Motor neuron (in vitro differentiated cells): ENCODE data around the gene GNAI1. TPM values are rescaled to one million over a fixed set of nuclear protein-coding genes. Genes with fewer than 3 reads are reported as not detected.

Experiments
- ATAC-seq, 8 experiments: fragments of 200-7000 bp; cut with Tn5 transposase; replicated peaks in 6 of 8; 2 replicates each; pipeline ENCODE4 v1.8.0; 2021; ENCODE audit warnings: mild to moderate bottlenecking in 8 of 8, moderate library complexity in 8 of 8
- H3K27ac ChIP-seq, 2 donors: fragments of 250-450 bp; sonication (Bioruptor Pico); 2 replicates each; pipeline ENCODE4 v1.9.0; 2021; ENCODE audit warnings: antibody characterized with exemption in 2 of 2, mild to moderate bottlenecking in 2 of 2, moderate library complexity in 1 of 2
- H3K4me1 ChIP-seq, 2 donors: fragments of 250-450 bp; sonication (Bioruptor Pico); replicated peaks in 1 of 2; 2 replicates each; pipeline ENCODE4 v1.6.1; 2021; ENCODE audit warnings: antibody characterized with exemption in 2 of 2, mild to moderate bottlenecking in 2 of 2, moderate library complexity in 1 of 2
- H3K4me3 ChIP-seq, 5 donors: fragments of 250-450 bp; sonication (Bioruptor Pico); 2 replicates each; pipeline ENCODE4 v1.9.0; 2021; ENCODE audit warnings: antibody characterized with exemption in 5 of 5, mild to moderate bottlenecking in 5 of 5, moderate library complexity in 4 of 5
- WGBS, 10 experiments: fragments of 450-650 bp; shearing (Covaris generic); methylation state at CpG; one replicate each; pipeline ENCODE4 v1.0.0; 2022; 5-methylcytosine and 5-hydroxymethylcytosine counted together
- in situ Hi-C, 9 experiments: fragments of 400-800 bp; cut with MboI; loops; one replicate each; pipeline ENCODE4 v1.15.0; 2021; ENCODE audit warnings: low sequenced_read_pairs in 9 of 9, low pct_unique_long_range_greater_than_20kb in 2 of 9; ENCODE audit not compliant: unreplicated experiment in 9 of 9
- total RNA-seq, 8 experiments: library from RNA; unstranded; fragments of 300-600 nt; gene quantifications; 2 replicates each; pipeline versions ENCODE4 v1.2.3 to v1.2.4, GENCODE V29; 2022

The GNAI1 gene
- total RNA-seq, 8 experiments from 2014 or later = 29.8 to 89.5 (median 33.4) TPM

DNA sequence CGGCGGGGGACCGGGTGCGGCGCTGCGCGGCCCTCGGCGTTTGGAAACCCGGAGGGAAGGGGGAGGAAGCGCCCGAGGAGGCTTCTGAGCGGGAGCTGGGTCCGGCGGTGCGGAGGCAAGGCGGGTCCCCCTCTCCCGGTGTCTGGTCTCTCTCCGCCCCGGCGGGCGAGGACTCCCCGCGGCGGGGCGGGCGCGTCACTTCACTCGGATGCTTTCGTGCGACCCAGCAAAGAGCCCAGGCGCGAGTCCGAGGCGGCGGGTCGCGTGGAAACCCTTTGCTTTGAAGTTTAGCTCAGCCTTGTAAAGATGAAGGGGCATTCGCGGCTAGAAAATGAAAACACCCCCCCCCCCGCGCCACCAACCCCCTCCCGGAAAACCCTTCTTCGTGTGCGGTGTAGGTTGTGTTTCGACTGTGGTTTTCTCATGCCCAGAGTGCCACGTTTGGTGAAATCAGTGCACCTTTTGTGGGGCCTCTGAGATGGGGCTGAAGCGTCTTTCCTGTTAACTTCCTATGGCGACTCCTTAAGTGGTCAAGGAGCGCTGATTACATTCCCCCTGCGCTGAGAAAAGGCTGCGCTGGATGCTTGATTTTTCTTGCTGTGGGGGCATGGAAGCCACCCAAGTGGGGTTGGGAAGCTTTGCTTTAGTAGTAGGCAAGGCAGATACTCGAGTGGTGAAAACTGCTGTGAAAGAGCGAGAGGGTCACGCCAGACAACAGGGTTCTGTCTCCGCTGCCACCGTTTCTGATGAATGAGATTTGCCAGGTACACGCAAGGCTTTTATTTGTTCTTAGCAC lies 876 bp downstream of the GNAI1 start:
- peak overlapping the region; percentile 71 to 98 (median 87) for H3K4me3 ChIP-seq
- WGBS, 10 experiments = 0 to 2% (median 0%) methylated on average over 1 to 9 of the region's 58 CpGs; no CpG with 5 or more reads in 2 of the 10 experiments
- peaks cover 11 to 14% of the 10 kb centered on the region in 2 donors for H3K4me1 ChIP-seq
- peak; percentile 27 to 47 (median 42) for ATAC-seq
- in situ Hi-C loops = loop anchor here in 3 of 9 experiments (25.0 kb wide), 1 partner anchor 252 kb away; no protein-coding TSS in a partner anchor
- peak overlapping the region; percentile 69 to 80 for H3K27ac ChIP-seq

DNA sequence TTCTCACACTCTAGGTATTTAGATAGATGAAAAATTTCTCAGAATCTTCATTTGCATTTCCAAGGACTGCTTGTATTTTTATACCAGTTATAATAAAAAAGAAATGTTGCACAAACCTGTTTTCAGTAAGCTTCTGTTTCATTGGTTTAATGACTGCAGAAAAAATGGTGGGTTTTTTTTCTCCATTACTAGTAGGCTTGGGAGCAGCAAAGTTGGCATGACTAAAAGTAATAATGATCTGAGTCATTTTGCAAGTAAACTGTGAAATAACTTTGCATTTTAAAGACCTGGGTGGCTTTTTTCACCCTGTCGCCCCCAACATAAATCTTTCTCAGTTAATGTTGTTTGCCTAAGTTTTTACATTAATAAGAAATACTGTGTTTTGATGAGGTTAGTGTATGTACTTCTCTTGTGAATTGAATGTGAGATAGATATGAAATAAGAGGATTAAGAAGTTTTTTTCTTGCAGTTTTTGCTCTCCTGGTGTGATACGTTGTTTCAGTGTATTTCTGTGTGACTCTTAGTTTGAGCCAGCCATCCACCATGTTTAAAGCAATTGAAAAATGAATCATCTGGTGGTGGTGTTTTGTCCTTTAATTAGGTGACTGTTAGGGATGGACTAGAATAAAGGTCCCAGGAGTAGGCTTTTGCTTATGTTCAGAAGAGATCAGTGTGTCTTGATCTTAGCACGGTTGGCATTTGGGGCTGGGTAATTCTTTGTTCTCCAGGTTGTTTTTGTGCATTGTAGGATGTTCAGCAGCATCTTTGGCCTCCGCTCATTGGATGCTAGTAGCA lies 1.8 kb downstream of the GNAI1 start:
- in situ Hi-C loops = loop anchor here in 3 of 9 experiments (25.0 kb wide), 1 partner anchor 251 kb away; no protein-coding TSS in a partner anchor
- H3K27ac ChIP-seq = no peak overlapping the region
- peaks cover 11 to 14% of the 10 kb centered on the region in 2 donors for H3K4me1 ChIP-seq

DNA sequence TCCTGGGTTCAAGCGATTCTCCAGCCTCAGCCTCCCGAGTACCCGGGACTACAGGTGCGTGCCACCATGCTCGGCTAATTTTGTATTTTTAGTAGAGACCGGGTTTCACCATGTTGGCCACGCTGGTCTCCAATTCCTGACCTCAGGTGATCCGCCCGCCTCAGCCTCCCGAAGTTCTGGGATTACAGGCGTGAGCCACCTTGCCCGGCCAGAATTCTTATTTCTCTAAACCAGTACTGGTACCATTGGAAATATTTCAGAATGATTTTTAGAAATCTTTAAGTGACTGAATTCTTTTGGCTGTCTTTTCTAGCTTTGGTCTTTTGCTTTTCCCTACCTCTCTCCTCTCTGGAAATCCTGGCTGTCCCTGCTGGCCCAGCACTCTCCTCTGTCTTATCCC lies 2.8 kb downstream of the GNAI1 start:
- Histone ChIP-seq H3K4me3 (peak overlapping the region in 1 of 5 donors; percentile 85), H3K4me1 (peaks cover 11 to 14% of the 10 kb centered on the region in 2 donors), H3K27ac (no peak overlapping the region)
- in situ Hi-C loops = loop anchor here in 3 of 9 experiments (25.0 kb wide), 1 partner anchor 250 kb away; no protein-coding TSS in a partner anchor
- 89 to 100% (median 97%) methylated on average over 1 to 12 of the region's 12 CpGs; no CpG with 5 or more reads in 2 of the 10 experiments for WGBS, 10 experiments
- ATAC-seq = no peak

More for the DNA sequence above, 1.8 kb downstream of the GNAI1 start:
- 0 to 47% (median 11%) methylated on average over 1 to 4 of the region's 4 CpGs for WGBS, 10 experiments
- H3K4me3 ChIP-seq = peak overlapping the region; percentile 71 to 98 (median 87)
- ATAC-seq = no peak

DNA sequence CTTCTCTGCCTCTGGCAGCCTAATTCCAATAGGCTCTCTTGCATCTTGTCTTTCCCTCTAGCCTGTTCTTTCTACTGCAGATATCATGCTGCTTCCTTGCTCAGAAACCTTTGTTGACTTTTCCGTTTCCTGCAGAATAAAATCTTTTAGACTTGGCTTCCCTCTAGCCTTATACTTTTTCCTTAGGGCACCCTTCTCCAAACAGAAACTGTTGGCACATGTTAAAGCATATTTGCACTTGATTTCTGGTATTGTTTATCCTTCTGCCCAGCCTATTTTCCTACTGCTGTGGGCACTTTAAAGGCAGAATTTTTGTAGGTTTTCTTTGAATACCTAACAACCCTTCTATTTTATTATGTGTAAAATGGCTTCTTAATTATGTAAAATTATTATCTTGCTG lies 4.6 kb downstream of the GNAI1 start:
- ATAC-seq = peak in 1 of 8 experiments; percentile 2
- Histone ChIP-seq H3K4me3 (no peak overlapping the region), H3K4me1 (peaks cover 18% of the 10 kb centered on the region in 2 donors), H3K27ac (no peak overlapping the region)
- in situ Hi-C loops = loop anchor here in 3 of 9 experiments (25.0 kb wide), 1 partner anchor 248 kb away; no protein-coding TSS in a partner anchor
- WGBS, 10 experiments = 0 to 100% (median 60%) methylated on average over 1 of the region's 1 CpG; no CpG with 5 or more reads in 1 of the 10 experiments

DNA sequence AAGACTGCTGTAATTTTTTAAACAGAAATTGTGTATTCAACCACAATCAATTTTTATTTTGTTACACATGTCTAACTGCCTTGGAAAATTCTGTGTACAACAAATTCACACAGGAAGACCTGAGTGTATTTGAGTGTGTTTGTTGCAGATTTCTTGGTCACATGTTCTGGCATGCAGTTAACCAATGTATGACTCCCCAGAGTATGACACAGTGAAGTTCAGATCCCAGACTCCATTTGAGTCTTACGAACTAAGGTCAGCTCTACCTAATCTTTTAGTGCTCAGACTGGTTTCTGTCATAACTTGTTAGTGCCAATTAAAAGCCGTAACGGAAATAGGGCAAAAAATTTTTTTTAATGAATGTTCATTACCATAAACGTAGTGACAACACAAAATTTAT lies 5.8 kb downstream of the GNAI1 start:
- in situ Hi-C loops = loop anchor here in 3 of 9 experiments (25.0 kb wide), 1 partner anchor 247 kb away; no protein-coding TSS in a partner anchor
- 89 to 100% (median 100%) methylated on average over 1 to 4 of the region's 4 CpGs; no CpG with 5 or more reads in 1 of the 10 experiments for WGBS, 10 experiments
- no peak for ATAC-seq
- Histone ChIP-seq H3K27ac (no peak overlapping the region), H3K4me3 (no peak overlapping the region), H3K4me1 (peaks cover 18 to 20% of the 10 kb centered on the region in 2 donors)

GRCh38 chr7:80141376-80141775 lies 6.7 kb downstream of the GNAI1 start:
- Histone ChIP-seq H3K4me1 (peaks cover 23 to 29% of the 10 kb centered on the region in 2 donors), H3K27ac (no peak overlapping the region), H3K4me3 (no peak overlapping the region)
- in situ Hi-C loops = loop anchor here in 3 of 9 experiments (25.0 kb wide), 1 partner anchor 246 kb away; no protein-coding TSS in a partner anchor
- WGBS, 10 experiments = 80 to 100% (median 100%) methylated on average over 1 to 2 of the region's 2 CpGs; no CpG with 5 or more reads in 1 of the 10 experiments
- ATAC-seq = peak in 1 of 8 experiments; percentile 16

GRCh38 chr7:80142853-80143580 lies 8.4 kb downstream of the GNAI1 start:
- in situ Hi-C loops = loop anchor here in 3 of 9 experiments (25.0 kb wide), 1 partner anchor 244 kb away; no protein-coding TSS in a partner anchor
- H3K4me1 ChIP-seq = peaks cover 25 to 28% of the 10 kb centered on the region in 2 donors
- no peak overlapping the region for H3K4me3 ChIP-seq
- ATAC-seq = no peak
- H3K27ac ChIP-seq = no peak overlapping the region
- 88 to 100% (median 100%) methylated on average over 1 of the region's 1 CpG; no CpG with 5 or more reads in 4 of the 10 experiments for WGBS, 10 experiments

DNA sequence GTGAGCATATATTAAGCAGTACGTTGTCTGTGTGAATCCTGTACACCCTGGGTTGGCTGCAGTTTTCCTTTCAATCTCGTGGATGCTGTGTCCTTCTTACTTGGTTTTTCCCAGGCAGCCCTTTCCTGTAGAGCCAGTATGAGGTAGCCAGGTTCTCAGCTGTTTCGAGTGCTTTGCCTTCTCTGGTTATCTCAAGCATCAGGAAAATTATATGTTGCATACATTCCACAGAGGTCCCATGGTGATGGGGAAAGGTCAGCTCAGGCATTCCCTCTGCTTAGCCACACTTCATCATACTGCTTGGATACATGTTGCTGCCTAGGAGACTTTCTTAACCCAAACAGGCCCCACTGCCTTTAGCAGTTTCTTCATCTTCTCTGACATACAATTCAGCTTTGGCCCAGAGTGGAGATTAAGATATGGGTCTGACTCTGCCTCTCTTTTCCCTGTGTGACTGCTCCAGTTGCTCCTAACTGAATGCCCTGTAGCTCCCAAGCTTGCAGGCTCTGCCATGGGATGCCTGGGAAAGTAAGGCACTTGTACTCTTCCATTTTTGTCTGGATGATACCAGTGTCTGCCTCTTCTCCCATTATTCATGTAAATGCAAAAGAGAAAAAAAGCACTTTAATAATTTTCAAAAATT lies 11.3 kb downstream of the GNAI1 start:
- in situ Hi-C loops = loop anchor here in 3 of 9 experiments (25.0 kb wide), 1 partner anchor 241 kb away; no protein-coding TSS in a partner anchor
- WGBS, 10 experiments = 0 to 72% (median 36%) methylated on average over 1 to 3 of the region's 3 CpGs
- ATAC-seq = peak; percentile 39 to 95 (median 78)
- Histone ChIP-seq H3K4me3 (no peak overlapping the region), H3K4me1 (peaks cover 17 to 25% of the 10 kb centered on the region in 2 donors), H3K27ac (peak overlapping the region in 1 of 2 donors; percentile 22)

GRCh38 chr7:80146545-80147182 lies 12.0 kb downstream of the GNAI1 start:
- no peak overlapping the region for H3K27ac ChIP-seq
- in situ Hi-C loops = loop anchor here in 3 of 9 experiments (25.0 kb wide), 1 partner anchor 241 kb away; no protein-coding TSS in a partner anchor
- 0 to 95% (median 70%) methylated on average over 2 to 4 of the region's 4 CpGs; no CpG with 5 or more reads in 1 of the 10 experiments for WGBS, 10 experiments
- peak in 1 of 8 experiments; percentile 4 for ATAC-seq
- H3K4me1 ChIP-seq = peaks cover 17 to 30% of the 10 kb centered on the region in 2 donors
- no peak overlapping the region for H3K4me3 ChIP-seq

DNA sequence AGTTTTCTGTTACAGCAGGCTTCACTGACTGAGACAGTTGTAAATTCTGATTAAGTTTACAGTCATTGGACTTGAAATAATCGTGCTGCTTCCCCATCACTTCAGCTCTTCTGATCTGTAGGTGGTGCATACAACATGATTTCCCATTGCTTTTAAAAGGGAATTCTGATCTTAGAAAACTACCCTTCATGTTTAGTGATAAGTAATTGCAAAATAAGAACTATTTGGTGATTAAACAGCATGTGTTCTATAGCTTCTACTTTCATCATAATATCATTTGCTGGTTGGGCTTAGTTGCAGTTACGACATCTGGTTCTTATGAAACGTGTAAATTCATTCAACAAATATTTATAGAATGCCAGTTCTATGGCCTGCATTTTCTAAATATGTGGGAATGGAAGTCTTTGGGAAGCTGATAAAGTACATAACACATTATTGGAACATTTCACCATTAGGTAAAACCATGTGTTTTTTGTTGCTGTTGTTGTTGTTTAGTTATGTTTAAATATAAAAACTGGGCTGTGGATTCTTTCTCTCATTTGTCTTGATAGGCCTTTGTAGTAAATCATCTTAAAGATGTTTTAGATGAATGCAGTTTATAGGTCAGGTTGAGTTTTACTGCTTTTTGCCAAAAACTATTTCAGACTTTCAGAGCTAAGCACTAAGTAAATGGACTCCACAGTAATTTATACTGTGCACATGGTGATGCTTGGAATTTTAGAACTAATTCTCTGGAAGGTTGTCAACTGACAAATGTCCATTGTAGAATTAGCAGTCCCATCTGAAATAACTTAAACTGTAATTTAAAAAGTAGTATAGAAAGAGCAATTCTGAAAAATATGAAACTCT lies 13.1 kb downstream of the GNAI1 start:
- in situ Hi-C loops = loop anchor here in 3 of 9 experiments (25.0 kb wide), 1 partner anchor 240 kb away; no protein-coding TSS in a partner anchor
- Histone ChIP-seq H3K4me1 (peaks cover 17 to 29% of the 10 kb centered on the region in 2 donors), H3K27ac (no peak overlapping the region), H3K4me3 (no peak overlapping the region)
- WGBS, 10 experiments = 0 to 100% (median 50%) methylated on average over 2 to 3 of the region's 3 CpGs; no CpG with 5 or more reads in 2 of the 10 experiments
- peak in 3 of 8 experiments; percentile 6 to 50 (median 14) for ATAC-seq
